Neural cell (in vitro differentiated cells): ENCODE results near the gene CEMP1.

Experiments
- EZH2 ChIP-seq: fragments of 200-600, 300-800 bp; shearing (Covaris generic), sonication (generic); IDR thresholded peaks from 2 replicates; pipeline ENCODE4 v1.6.1; 2014; ENCODE audit warnings: antibody characterized with exemption, low read length, borderline replicate concordance, mild to moderate bottlenecking; ENCODE audit not compliant: insufficient read depth, poor library complexity, severe bottlenecking
- TF ChIP-seq, protein P1 (sequence below): fragments of 450-650 bp; IDR thresholded peaks from 2 replicates; pipeline ENCODE4 v1.5.1; 2014; ENCODE audit warnings: antibody characterized with exemption, mild to moderate bottlenecking, moderate library complexity; ENCODE audit not compliant: poor library complexity, severe bottlenecking

DNA sequence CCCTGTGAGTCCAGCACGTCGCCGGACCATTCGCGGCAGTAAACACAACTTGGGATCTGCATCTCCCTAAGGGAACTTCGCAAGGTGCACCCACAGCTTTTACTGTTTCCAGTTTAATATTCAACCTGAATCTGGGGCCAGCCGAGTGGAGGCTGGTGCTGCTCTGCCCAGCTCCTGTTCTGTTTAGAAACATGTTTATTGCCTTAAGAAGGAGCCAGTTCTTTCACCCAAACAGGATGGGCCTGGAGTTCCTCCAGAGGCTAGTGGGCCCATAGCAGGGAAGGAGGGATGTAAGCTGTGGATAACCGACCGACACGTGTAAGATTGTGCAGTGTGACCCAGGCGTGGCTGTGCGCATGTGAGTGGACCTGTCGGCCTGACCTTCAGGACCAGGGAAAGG lies 38.9 kb downstream of the CEMP1 start:
- TF ChIP-seq, protein P1, sequence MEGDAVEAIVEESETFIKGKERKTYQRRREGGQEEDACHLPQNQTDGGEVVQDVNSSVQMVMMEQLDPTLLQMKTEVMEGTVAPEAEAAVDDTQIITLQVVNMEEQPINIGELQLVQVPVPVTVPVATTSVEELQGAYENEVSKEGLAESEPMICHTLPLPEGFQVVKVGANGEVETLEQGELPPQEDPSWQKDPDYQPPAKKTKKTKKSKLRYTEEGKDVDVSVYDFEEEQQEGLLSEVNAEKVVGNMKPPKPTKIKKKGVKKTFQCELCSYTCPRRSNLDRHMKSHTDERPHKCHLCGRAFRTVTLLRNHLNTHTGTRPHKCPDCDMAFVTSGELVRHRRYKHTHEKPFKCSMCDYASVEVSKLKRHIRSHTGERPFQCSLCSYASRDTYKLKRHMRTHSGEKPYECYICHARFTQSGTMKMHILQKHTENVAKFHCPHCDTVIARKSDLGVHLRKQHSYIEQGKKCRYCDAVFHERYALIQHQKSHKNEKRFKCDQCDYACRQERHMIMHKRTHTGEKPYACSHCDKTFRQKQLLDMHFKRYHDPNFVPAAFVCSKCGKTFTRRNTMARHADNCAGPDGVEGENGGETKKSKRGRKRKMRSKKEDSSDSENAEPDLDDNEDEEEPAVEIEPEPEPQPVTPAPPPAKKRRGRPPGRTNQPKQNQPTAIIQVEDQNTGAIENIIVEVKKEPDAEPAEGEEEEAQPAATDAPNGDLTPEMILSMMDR = no peak
- TF ChIP-seq EZH2 = no peak
